Measurements from ENCODE around the gene SLC6A7.

SLC6A7 gene

GRCh38 chr5:150176745-150177477 is 13.0 kb upstream of the SLC6A7 start:
- FAIRE-seq = no peak
- no peak for DNase-seq (ENCODE audit: insufficient read length)
- TF ChIP-seq POLR2A (IDR thresholded peaks at IDR 0.05; ENCODE audit: low read depth, low read length) = no peak
- TF ChIP-seq POLR2AphosphoS5 (IDR thresholded peaks at IDR 0.05; ENCODE audit: low read depth, low read length) = no peak
- no peak for TF ChIP-seq TAF1 (IDR thresholded peaks at IDR 0.05; ENCODE audit: borderline replicate concordance, low read depth, low read length)

GRCh38 chr5:150177721-150178120 is 12.1 kb upstream of the SLC6A7 start:
- no peak for FAIRE-seq
- TF ChIP-seq TAF1 (IDR thresholded peaks at IDR 0.05; ENCODE audit: borderline replicate concordance, low read depth, low read length) = no peak
- no peak for TF ChIP-seq POLR2AphosphoS5 (IDR thresholded peaks at IDR 0.05; ENCODE audit: low read depth, low read length)
- TF ChIP-seq POLR2A (IDR thresholded peaks at IDR 0.05; ENCODE audit: low read depth, low read length) = no peak

GRCh38 chr5:150178262-150178661 is 11.6 kb upstream of the SLC6A7 start:
- TF ChIP-seq TAF1 (IDR thresholded peaks at IDR 0.05; ENCODE audit: borderline replicate concordance, low read depth, low read length) = no peak
- TF ChIP-seq POLR2A (IDR thresholded peaks at IDR 0.05; ENCODE audit: low read depth, low read length) = no peak
- TF ChIP-seq POLR2AphosphoS5 (IDR thresholded peaks at IDR 0.05; ENCODE audit: low read depth, low read length) = no peak
- FAIRE-seq = no peak

More at GRCh38 chr5:150177721-150178120, 12.1 kb upstream of the SLC6A7 start:
- no peak for DNase-seq (ENCODE audit: insufficient read length)

GRCh38 chr5:150179019-150179620 is 10.7 kb upstream of the SLC6A7 start:
- FAIRE-seq = no peak
- no peak for TF ChIP-seq TAF1 (IDR thresholded peaks at IDR 0.05; ENCODE audit: borderline replicate concordance, low read depth, low read length)
- TF ChIP-seq POLR2A (IDR thresholded peaks at IDR 0.05; ENCODE audit: low read depth, low read length) = no peak
- TF ChIP-seq POLR2AphosphoS5 (IDR thresholded peaks at IDR 0.05; ENCODE audit: low read depth, low read length) = no peak
- no peak for DNase-seq (ENCODE audit: insufficient read length)

More at GRCh38 chr5:150178262-150178661, 11.6 kb upstream of the SLC6A7 start:
- no peak for DNase-seq (ENCODE audit: insufficient read length)

- TF ChIP-seq TAF1 (IDR thresholded peaks at IDR 0.05; ENCODE audit: borderline replicate concordance, low read depth, low read length) (no peak), POLR2A (IDR thresholded peaks at IDR 0.05; ENCODE audit: low read depth, low read length) (no peak)
- FAIRE-seq (no peak), DNase-seq (ENCODE audit: insufficient read length) (no peak)
Measured at GRCh38 chr5:150180241-150181026, 9.4 kb upstream of the SLC6A7 start.

GRCh38 chr5:150181027-150181426 is 8.8 kb upstream of the SLC6A7 start:
- DNase-seq (ENCODE audit: insufficient read length) (no peak), FAIRE-seq (no peak)
- no peak for TF ChIP-seq POLR2A (IDR thresholded peaks at IDR 0.05; ENCODE audit: low read depth, low read length)
- TF ChIP-seq TAF1 (IDR thresholded peaks at IDR 0.05; ENCODE audit: borderline replicate concordance, low read depth, low read length) = no peak
- TF ChIP-seq POLR2AphosphoS5 (IDR thresholded peaks at IDR 0.05; ENCODE audit: low read depth, low read length) = no peak

- DNase-seq (ENCODE audit: insufficient read length) (no peak), FAIRE-seq (no peak)
- no peak for TF ChIP-seq POLR2A (IDR thresholded peaks at IDR 0.05; ENCODE audit: low read depth, low read length)
Measured at GRCh38 chr5:150181766-150182545, 7.9 kb upstream of the SLC6A7 start.

GRCh38 chr5:150182774-150183173 is 7.1 kb upstream of the SLC6A7 start:
- no peak for TF ChIP-seq TAF1 (IDR thresholded peaks at IDR 0.05; ENCODE audit: borderline replicate concordance, low read depth, low read length)
- no peak for TF ChIP-seq POLR2AphosphoS5 (IDR thresholded peaks at IDR 0.05; ENCODE audit: low read depth, low read length)
- TF ChIP-seq POLR2A (IDR thresholded peaks at IDR 0.05; ENCODE audit: low read depth, low read length) = no peak
- no peak for DNase-seq (ENCODE audit: insufficient read length)
- FAIRE-seq = no peak

- FAIRE-seq (no peak), DNase-seq (ENCODE audit: insufficient read length) (no peak)
- no peak for TF ChIP-seq POLR2AphosphoS5 (IDR thresholded peaks at IDR 0.05; ENCODE audit: low read depth, low read length)
- no peak for TF ChIP-seq TAF1 (IDR thresholded peaks at IDR 0.05; ENCODE audit: borderline replicate concordance, low read depth, low read length)
- no peak for TF ChIP-seq POLR2A (IDR thresholded peaks at IDR 0.05; ENCODE audit: low read depth, low read length)
Measured at GRCh38 chr5:150183436-150183835, 6.4 kb upstream of the SLC6A7 start.

GRCh38 chr5:150184006-150184405 is 5.9 kb upstream of the SLC6A7 start:
- no peak for FAIRE-seq
- DNase-seq (ENCODE audit: insufficient read length) = no peak
- TF ChIP-seq POLR2AphosphoS5 (IDR thresholded peaks at IDR 0.05; ENCODE audit: low read depth, low read length) = no peak
- TF ChIP-seq POLR2A (IDR thresholded peaks at IDR 0.05; ENCODE audit: low read depth, low read length) = no peak
- TF ChIP-seq TAF1 (IDR thresholded peaks at IDR 0.05; ENCODE audit: borderline replicate concordance, low read depth, low read length) = no peak

Data from GM12892 (cell line).